Activated naive CD8-positive, alpha-beta T cell treated with anti-CD3 and anti-CD28 coated beads, Interleukin-2, amount 10 ng/mL, durations not matched to agents 7 days and 5 days (primary cell): ENCODE measurements around the gene ACTG2. TPM values are rescaled to one million over a fixed set of nuclear protein-coding genes. Genes with fewer than 3 reads are reported as not detected.
"Not testable (repeated sequence)": the region's sequence is repeated elsewhere in the genome, so short reads cannot be mapped to it uniquely, and the experiment has no call there.

Source experiments
- ATAC-seq: fragments of 150-1000 bp; cut with Tn5 transposase; one replicate; pipeline ENCODE4 v1.10.0; 2021; ENCODE audit warnings: low read depth, moderate library complexity
- POLR2A ChIA-PET: fragments of 350-600 bp; sonication (Branson Sonifier 250); formaldehyde crosslinking; loops from one replicate; lab custom pipeline; 2021; ENCODE audit warnings: antibody characterized with exemption; lab: Charles Lee
- DNase-seq: peaks from one replicate; pipeline ENCODE4 v3.0.0; 2021
- H3K27ac Mint-ChIP-seq: one replicate; pipeline ENCODE4 v1.8.0; 2022; ENCODE audit warnings: mild to moderate bottlenecking, mixed read lengths
- H3K27me3 Mint-ChIP-seq: one replicate; pipeline ENCODE4 v1.8.0; 2022; ENCODE audit warnings: mild to moderate bottlenecking, moderate library complexity, mixed read lengths
- H3K36me3 Mint-ChIP-seq: one replicate; pipeline ENCODE4 v1.8.0; 2021; ENCODE audit warnings: mild to moderate bottlenecking, mixed read lengths
- H3K4me1 Mint-ChIP-seq: one replicate; pipeline ENCODE4 v1.8.0; 2021; ENCODE audit warnings: mixed read lengths
- H3K4me3 Mint-ChIP-seq: one replicate; pipeline ENCODE4 v1.8.0; 2022; ENCODE audit warnings: mild to moderate bottlenecking, moderate library complexity, mixed read lengths
- H3K9me3 Mint-ChIP-seq: one replicate; pipeline ENCODE4 v1.8.0; 2021; ENCODE audit warnings: mixed read lengths
- total RNA-seq, 2 experiments: library from RNA; stranded (reverse); gene quantifications; one replicate each; pipeline ENCODE4 v1.2.3, GENCODE V29; 2021

The ACTG2 gene
- total RNA-seq, 2 experiments from 2014 or later, result 0.22 to 0.43 TPM

DNA sequence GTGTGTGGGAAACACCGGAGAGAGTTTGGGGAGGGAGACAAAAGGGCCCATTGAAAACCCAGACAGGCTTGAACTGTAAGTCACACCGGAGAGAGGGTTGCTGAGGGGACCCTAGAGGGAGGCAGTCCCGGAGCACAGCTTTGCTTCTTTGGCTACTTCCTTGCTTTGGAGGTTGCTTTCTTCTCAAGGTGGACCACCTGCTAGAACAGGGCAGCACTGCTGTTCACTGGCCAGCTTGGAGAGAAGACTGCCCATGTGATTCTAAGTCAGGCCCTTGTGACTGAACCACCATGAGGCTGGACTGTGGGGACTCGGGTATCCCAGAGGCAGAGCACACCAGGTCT is 4.4 kb downstream of the ACTG2 start:
- POLR2A ChIA-PET, result interaction anchor here (0.9 to 1.5 kb wide), 8 partner anchors 10 to 281 kb away, joined by 3 to 7 read pairs (median 5); partner anchors contain the start of genes DGUOK, MOB1A, STAMBP and TET3
- no peaks in the 10 kb centered on the region for H3K9me3 Mint-ChIP-seq
- DNase-seq, result no peak
- peak; percentile 43 for ATAC-seq
- H3K4me3 Mint-ChIP-seq, result peak overlapping the region; percentile 81
- H3K27ac Mint-ChIP-seq, result peak overlapping the region; percentile 98
- H3K27me3 Mint-ChIP-seq, result no peaks in the 10 kb centered on the region
- peaks cover 48% of the 10 kb centered on the region for H3K4me1 Mint-ChIP-seq
- H3K36me3 Mint-ChIP-seq, result no peaks in the 10 kb centered on the region

DNA sequence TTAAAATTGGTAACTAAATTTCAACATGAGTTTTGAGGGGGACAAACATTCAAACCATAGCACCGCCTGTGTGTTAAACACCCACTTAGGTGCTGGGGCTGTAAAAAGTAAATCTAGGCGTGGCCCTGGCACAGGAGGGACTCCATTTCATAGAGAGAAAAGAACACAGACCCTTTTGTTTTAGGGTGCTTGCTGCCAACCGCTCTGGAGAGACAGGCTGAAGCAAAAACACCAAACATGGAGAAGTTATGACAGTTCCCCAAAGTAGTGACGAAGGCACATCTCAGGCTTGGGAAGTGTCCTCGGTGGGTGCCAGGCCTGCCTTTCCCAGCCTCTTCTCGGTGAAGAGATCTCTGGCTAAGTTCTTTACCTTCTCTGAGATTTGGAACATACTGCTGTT is 5.1 kb downstream of the ACTG2 start:
- ATAC-seq (no peak), DNase-seq (no peak)
- no peaks in the 10 kb centered on the region for H3K9me3 Mint-ChIP-seq
- POLR2A ChIA-PET, result no interaction called here
- H3K27ac Mint-ChIP-seq, result no peak overlapping the region
- H3K4me3 Mint-ChIP-seq, result no peak overlapping the region
- no peaks in the 10 kb centered on the region for H3K36me3 Mint-ChIP-seq
- no peaks in the 10 kb centered on the region for H3K27me3 Mint-ChIP-seq
- peaks cover 48% of the 10 kb centered on the region for H3K4me1 Mint-ChIP-seq

DNA sequence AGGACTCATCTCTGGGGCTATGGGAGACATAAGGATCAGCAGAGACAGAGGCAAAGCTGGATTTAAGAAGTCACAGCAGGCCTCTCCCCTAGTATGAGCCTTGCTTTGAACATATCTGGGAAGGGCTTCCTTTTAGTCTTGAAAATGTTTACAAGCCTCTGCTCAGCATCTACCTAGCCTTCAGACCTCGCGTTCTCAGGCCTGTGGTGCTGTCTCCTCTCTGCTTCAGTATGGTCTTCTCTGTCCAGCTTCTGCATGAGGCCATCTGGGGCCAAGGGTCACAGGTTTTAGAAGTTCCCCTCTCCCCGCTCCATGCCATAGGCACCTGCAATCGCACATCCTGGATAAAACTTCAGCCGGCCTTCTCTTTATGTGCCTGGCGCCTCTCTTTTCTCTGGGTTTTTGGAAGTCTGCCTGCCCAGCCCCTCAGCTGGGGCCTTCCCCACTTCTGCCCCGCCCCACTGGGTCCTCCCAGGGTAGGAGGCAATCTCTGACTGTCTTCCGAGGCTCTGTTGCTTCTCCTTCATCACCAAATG is 7.1 kb downstream of the ACTG2 start:
- no peak overlapping the region for H3K4me3 Mint-ChIP-seq
- no peak for ATAC-seq
- H3K27ac Mint-ChIP-seq, result no peak overlapping the region
- H3K36me3 Mint-ChIP-seq, result no peaks in the 10 kb centered on the region
- no peaks in the 10 kb centered on the region for H3K9me3 Mint-ChIP-seq
- no peaks in the 10 kb centered on the region for H3K27me3 Mint-ChIP-seq
- POLR2A ChIA-PET, result no interaction called here
- H3K4me1 Mint-ChIP-seq, result peaks cover 32% of the 10 kb centered on the region
- DNase-seq, result no peak

DNA sequence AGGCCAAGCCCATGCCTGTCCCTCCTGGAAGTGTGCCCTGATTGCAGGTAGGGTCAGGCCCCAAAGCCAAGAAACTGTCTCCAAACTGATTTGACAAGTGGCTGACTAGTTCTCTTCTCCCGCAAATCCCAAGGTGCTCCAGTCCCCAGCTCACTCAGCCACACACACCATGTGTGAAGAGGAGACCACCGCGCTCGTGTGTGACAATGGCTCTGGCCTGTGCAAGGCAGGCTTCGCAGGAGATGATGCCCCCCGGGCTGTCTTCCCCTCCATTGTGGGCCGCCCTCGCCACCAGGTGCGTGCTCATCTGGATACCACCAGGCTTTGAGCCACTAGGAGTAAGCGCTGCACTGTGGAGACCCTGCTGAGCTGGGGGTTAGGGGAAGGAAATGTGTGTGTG is 8.3 kb downstream of the ACTG2 start:
- H3K27ac Mint-ChIP-seq, result no peak overlapping the region
- DNase-seq (no peak), ATAC-seq (no peak)
- no peaks in the 10 kb centered on the region for H3K36me3 Mint-ChIP-seq
- no peak overlapping the region for H3K4me3 Mint-ChIP-seq
- H3K27me3 Mint-ChIP-seq, result no peaks in the 10 kb centered on the region
- H3K9me3 Mint-ChIP-seq, result no peaks in the 10 kb centered on the region
- POLR2A ChIA-PET, result no interaction called here
- H3K4me1 Mint-ChIP-seq, result peaks cover 23% of the 10 kb centered on the region

DNA sequence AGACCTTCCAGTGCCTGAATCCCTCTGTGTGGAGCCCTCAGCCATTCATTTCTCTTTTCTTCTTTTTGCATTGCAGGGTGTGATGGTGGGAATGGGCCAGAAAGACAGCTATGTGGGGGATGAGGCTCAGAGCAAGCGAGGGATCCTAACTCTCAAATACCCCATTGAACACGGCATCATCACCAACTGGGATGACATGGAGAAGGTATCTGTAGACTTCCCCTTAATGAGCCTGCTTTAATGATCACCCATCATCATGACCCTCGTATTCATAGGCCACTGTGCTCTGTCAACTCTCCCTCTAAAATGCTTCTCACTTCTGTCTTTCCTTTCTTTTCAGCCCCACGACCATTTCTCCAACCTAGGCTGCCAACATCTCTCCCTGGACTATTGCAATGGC is 9.5 kb downstream of the ACTG2 start:
- Mint-ChIP-seq H3K27ac (no peak overlapping the region), H3K4me3 (no peak overlapping the region), H3K36me3 (no peaks in the 10 kb centered on the region), H3K27me3 (no peaks in the 10 kb centered on the region), H3K4me1 (peaks cover 11% of the 10 kb centered on the region), H3K9me3 (no peaks in the 10 kb centered on the region)
- ATAC-seq (no peak), DNase-seq (no peak)
- POLR2A ChIA-PET, result no interaction called here

DNA sequence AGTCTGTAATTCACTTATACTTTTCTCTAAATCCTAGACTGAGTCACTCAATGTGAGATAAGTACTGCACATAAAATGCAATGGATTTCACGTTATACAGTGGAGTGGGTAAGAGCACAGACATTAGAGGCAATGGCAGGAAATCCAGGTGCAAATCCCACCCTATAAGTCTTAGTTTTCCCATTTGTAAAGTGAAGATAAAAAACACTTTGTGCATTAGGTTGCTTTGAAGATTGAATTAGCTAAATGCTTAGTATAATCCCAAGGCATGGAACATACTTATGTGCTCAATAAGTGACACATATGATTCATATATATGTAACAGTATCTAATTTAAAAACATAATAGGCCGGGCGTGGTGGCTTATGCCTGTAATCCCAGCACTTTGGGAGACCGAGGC is 10.5 kb downstream of the ACTG2 start:
- H3K9me3 Mint-ChIP-seq, result no peaks in the 10 kb centered on the region
- DNase-seq (no peak), ATAC-seq (no peak)
- POLR2A ChIA-PET, result interaction anchor here (1.3 kb wide), 1 partner anchor 244 kb away, joined by 3 read pairs; the partner anchor contains the start of gene BOLA3
- H3K4me3 Mint-ChIP-seq, result no peak overlapping the region
- H3K27me3 Mint-ChIP-seq, result no peaks in the 10 kb centered on the region
- peaks cover 9% of the 10 kb centered on the region for H3K4me1 Mint-ChIP-seq
- no peaks in the 10 kb centered on the region for H3K36me3 Mint-ChIP-seq
- H3K27ac Mint-ChIP-seq, result no peak overlapping the region

DNA sequence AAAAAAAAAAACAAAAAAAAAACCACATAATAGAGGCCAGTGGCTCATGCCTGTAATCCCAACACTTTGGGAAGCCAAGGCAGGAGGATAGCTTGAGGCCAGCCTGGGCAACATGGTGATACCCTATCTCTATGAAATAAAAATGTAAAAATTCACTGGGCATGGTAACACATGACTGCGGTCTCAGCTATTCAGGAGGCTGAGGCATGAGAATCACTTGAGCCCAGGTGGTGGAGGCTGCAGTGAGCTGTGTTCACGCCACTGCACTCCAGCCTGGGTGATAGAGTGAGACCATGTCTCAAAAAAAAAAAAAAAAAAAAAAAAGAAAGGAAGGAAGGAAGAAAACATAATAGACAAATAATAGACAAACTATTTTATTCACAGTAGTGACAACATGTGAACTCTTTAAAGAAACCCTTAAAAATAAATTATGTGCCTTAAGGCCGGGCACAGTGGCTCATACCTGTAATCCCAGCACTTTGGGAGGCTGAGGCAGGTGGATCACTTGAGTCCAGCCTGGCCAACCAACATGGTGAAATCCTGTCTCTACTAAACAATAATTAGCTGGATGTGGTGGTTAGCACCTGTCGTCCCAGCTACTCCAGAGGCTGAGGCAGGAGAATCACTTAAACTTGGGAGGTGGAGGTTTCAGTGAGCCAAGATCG is 11.3 kb downstream of the ACTG2 start:
- H3K27ac Mint-ChIP-seq, H3K36me3 Mint-ChIP-seq: not testable (repeated sequence)

DNA sequence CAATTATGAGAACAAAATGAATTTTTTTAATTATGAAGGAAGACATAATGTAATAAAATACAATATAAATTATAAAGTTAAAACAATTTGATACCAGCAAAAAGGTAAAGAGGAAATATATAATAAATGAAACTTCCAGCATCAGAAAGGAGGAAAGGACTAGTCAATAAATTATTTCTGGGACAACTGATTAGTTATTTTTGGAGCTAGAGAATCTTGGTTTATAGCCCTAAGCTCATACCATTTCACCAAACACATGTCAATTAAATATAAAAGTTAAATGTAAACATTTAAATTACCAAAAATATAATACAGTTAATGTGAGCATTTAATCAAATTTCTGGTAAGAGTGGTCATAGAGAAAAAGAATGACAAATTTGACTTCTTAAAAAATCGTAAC is 12.1 kb downstream of the ACTG2 start:
- H3K4me3 Mint-ChIP-seq, result no peak overlapping the region
- no peak overlapping the region for H3K27ac Mint-ChIP-seq
- POLR2A ChIA-PET, result no interaction called here
- H3K36me3 Mint-ChIP-seq, result no peaks in the 10 kb centered on the region
- no peaks in the 10 kb centered on the region for H3K27me3 Mint-ChIP-seq
- H3K4me1 Mint-ChIP-seq, result peaks cover 9% of the 10 kb centered on the region
- H3K9me3 Mint-ChIP-seq, result no peaks in the 10 kb centered on the region
- DNase-seq (no peak), ATAC-seq (no peak)

More for the DNA sequence above, 11.3 kb downstream of the ACTG2 start:
- H3K4me3 Mint-ChIP-seq, DNase-seq, H3K9me3 Mint-ChIP-seq, H3K4me1 Mint-ChIP-seq, ATAC-seq, H3K27me3 Mint-ChIP-seq: not testable (repeated sequence)
- POLR2A ChIA-PET, result interaction anchor here (1.3 kb wide), 1 partner anchor 243 kb away, joined by 3 read pairs; the partner anchor contains the start of gene BOLA3

DNA sequence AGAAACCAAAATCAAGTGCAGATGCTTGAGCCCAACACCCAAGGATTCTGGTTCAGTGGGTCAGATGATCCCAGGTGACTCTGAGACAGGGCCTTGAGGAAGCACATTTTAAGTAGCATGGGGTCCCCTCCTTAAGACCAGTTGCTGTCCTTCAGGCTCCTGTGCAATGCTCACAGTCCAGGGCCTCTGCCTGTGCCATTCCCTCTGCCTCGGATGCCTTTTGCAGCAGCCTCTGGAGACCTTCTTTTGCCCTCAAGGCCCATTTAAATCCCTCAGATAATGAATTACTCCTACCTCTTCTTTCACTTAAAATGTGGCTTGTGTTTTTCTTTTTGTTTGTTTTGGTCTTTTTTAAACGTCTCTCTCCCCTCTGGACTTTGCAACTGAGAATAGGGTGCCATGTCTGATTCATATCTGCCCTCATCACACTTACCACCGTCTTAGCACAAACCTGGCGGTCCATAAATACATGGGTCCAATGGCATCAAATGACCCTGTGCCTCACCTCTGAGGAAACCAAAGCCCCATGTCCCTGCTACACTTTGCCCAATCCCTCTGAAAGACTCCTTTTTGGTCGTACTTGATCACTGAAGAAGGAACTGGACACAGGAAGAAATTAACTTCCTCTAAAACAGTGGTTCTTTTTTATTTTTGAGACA is 14.2 kb downstream of the ACTG2 start:
- no peaks in the 10 kb centered on the region for H3K27me3 Mint-ChIP-seq
- peak overlapping the region; percentile 74 for H3K27ac Mint-ChIP-seq
- no peaks in the 10 kb centered on the region for H3K9me3 Mint-ChIP-seq
- H3K4me1 Mint-ChIP-seq, result peaks cover 7% of the 10 kb centered on the region
- DNase-seq (no peak), ATAC-seq (no peak)
- no peak overlapping the region for H3K4me3 Mint-ChIP-seq
- POLR2A ChIA-PET, result interaction anchor here (1.0 kb wide), 1 partner anchor 13 kb away, joined by 3 read pairs; no protein-coding TSS in a partner anchor
- no peaks in the 10 kb centered on the region for H3K36me3 Mint-ChIP-seq

DNA sequence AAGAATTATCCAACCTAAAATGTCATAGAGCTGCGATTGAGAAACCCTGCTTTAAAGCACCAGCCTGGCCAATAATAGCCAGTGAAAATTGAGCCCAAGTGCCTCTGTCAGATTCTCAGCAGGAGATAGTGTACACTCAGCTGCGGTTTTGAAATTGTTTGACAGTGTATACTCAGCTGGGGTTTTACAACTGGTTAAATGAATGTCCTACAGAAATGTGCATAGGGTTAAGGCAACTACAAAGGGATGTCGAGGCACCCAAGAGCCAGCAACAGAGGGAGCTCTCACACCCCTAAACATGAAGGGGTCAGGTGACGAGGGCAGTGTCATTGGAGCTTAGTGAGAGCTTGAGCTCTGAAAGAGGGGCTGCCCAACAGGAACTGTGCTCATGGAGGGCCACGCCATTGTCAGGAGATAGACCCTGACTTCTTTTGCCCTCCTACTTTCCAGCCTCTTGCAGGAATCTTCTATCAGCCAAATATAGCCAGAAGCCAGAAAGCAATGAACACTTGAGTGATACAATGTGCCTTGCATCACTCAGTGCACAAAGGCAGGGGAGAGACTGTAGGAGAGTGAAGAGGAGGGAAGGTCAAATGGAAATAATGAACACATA is 15.1 kb downstream of the ACTG2 start:
- DNase-seq, result no peak
- POLR2A ChIA-PET, result interaction anchor here (0.6 to 1.0 kb wide), 3 partner anchors 11 to 80 kb away, joined by 4 to 6 read pairs (median 4); no protein-coding TSS in a partner anchor
- peak overlapping the region; percentile 66 for H3K27ac Mint-ChIP-seq

DNA sequence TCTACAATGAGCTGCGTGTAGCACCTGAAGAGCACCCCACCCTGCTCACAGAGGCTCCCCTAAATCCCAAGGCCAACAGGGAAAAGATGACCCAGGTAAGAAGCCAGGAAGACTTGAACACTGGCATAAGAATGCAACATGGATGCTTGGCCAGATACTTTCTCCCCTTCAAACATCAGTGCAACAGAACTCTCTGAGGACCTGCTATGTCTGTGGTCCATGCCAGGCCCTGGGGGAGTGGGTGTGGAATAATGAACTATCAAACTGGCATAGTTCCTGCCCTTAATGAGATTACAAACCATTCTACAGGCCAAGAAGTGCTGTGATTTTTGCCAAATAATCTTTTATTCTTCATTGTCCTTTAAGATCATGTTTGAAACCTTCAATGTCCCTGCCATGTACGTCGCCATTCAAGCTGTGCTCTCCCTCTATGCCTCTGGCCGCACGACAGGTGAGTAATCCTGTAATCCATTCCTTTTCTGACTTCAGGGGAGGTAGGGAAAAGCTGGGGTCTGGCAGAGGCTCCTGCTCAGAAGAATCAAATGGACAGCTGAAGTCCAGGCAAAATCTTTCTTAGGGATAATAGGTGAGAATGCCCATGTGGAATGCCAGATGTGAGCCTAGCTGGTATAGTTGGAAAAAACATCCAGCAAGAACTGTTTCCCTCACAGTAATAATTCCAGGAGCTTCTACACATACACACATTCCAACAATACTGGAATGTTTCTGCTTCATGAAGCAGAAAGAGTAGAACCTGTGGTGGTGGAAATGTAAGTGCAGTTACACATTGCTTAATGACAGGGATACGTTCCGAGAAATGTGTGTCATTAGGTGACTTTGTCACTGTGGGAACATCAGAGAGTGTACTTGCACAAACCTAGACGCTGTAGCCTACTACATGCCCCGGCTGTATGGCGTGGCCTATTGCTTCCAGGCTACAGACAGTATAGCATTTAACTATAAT is 16.2 kb downstream of the ACTG2 start:
- ATAC-seq (no peak), DNase-seq (no peak)
- Mint-ChIP-seq H3K4me1 (peaks cover 4% of the 10 kb centered on the region), H3K4me3 (no peak overlapping the region), H3K9me3 (no peaks in the 10 kb centered on the region), H3K36me3 (no peaks in the 10 kb centered on the region), H3K27me3 (no peaks in the 10 kb centered on the region), H3K27ac (no peak overlapping the region)
- POLR2A ChIA-PET, result interaction anchor here (1.1 kb wide), 1 partner anchor 80 kb away, joined by 9 read pairs; no protein-coding TSS in a partner anchor

More for the DNA sequence above, 15.1 kb downstream of the ACTG2 start:
- Mint-ChIP-seq H3K4me3 (no peak overlapping the region), H3K27me3 (no peaks in the 10 kb centered on the region), H3K36me3 (no peaks in the 10 kb centered on the region), H3K9me3 (no peaks in the 10 kb centered on the region), H3K4me1 (peaks cover 4% of the 10 kb centered on the region)
- ATAC-seq, result peak; percentile 99

DNA sequence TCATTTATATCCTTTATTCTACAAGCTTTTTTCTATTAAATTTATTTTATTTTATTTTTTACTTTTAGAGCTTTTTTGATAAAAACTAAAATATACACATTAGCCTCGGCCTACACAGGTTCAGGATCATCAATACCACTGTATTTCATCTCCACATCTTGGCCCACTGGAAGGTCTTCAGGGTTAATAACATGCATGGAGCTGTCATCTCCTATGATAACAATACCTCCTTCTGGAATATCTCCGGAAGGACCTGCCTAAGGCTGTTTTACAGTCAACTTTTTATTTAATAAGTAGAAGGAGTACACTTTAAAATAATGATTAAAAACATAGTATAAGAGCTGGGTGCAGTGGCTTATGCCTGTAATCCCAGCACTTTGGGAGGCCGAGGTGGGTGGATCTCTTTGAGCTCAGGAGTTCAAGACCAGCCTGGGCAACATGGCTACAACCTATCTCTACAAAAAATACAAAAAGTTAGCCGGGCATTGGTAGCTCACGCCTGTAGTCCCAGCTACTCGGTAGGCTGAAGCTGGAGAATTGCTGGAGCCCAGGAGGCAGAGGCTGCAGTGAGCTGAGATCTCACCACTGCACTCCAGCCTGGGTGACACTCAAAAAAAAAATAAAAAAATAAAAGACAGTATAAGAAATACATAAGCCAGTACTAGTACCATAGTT is 18.2 kb downstream of the ACTG2 start:
- no peak overlapping the region for H3K4me3 Mint-ChIP-seq
- no peak for ATAC-seq
- H3K4me1 Mint-ChIP-seq, result peaks cover 10% of the 10 kb centered on the region
- H3K27ac Mint-ChIP-seq, result no peak overlapping the region
- no peaks in the 10 kb centered on the region for H3K36me3 Mint-ChIP-seq
- POLR2A ChIA-PET, result interaction anchor here (1.7 kb wide), 1 partner anchor 16 kb away, joined by 9 read pairs; no protein-coding TSS in a partner anchor
- H3K27me3 Mint-ChIP-seq, result no peaks in the 10 kb centered on the region
- H3K9me3 Mint-ChIP-seq, result no peaks in the 10 kb centered on the region
- DNase-seq, result no peak
